ENCODE data around the gene VAMP7. TPM values are rescaled to one million over a fixed set of nuclear protein-coding genes. Genes with fewer than 3 reads are reported as not detected.
"Not testable (repeated sequence)": the region's sequence is repeated elsewhere in the genome, so short reads cannot be mapped to it uniquely, and the experiment has no call there.

The VAMP7 gene
- total RNA-seq, 1 donor from 2014 or later, result 19.2 TPM

GRCh38 chrX:155896512-155896911, 15.4 kb downstream of the VAMP7 start:
- no peak for ATAC-seq
- DNase-seq, result no peak
- intact Hi-C loops (cut with micrococcal nuclease), result no loop called here

GRCh38 chrX:155899366-155899765, 18.2 kb downstream of the VAMP7 start:
- no peak for ATAC-seq
- intact Hi-C loops (cut with micrococcal nuclease), result no loop called here
- no peak for DNase-seq

GRCh38 chrX:155900765-155901164, 19.6 kb downstream of the VAMP7 start:
- ATAC-seq, result no peak
- intact Hi-C loops (cut with micrococcal nuclease), result no loop called here

GRCh38 chrX:155907661-155908060, 26.5 kb downstream of the VAMP7 start:
- DNase-seq; ATAC-seq; intact Hi-C loops (cut with micrococcal nuclease): not testable (repeated sequence)

More at GRCh38 chrX:155900765-155901164, 19.6 kb downstream of the VAMP7 start:
- DNase-seq, result no peak

- DNase-seq (no peak), ATAC-seq (no peak)
- intact Hi-C loops (cut with micrococcal nuclease), result no loop called here
Measured at GRCh38 chrX:155923200-155923599, 42.1 kb downstream of the VAMP7 start.

GRCh38 chrX:155930852-155931618, 49.9 kb downstream of the VAMP7 start:
- ATAC-seq; intact Hi-C loops (cut with micrococcal nuclease): not testable (repeated sequence)

GRCh38 chrX:155938132-155938531, 57.0 kb downstream of the VAMP7 start:
- intact Hi-C loops (cut with micrococcal nuclease), result no loop called here
- no peak for DNase-seq
- ATAC-seq, result no peak

More at GRCh38 chrX:155930852-155931618, 49.9 kb downstream of the VAMP7 start:
- DNase-seq, result not testable (repeated sequence)

GRCh38 chrX:155949098-155949497, 68.0 kb downstream of the VAMP7 start:
- intact Hi-C loops (cut with micrococcal nuclease), result no loop called here
- no peak for ATAC-seq

GRCh38 chrX:155951237-155951789, 70.2 kb downstream of the VAMP7 start:
- intact Hi-C loops (cut with micrococcal nuclease), result no loop called here
- DNase-seq (no peak), ATAC-seq (no peak)

More at GRCh38 chrX:155949098-155949497, 68.0 kb downstream of the VAMP7 start:
- DNase-seq, result no peak

- ATAC-seq, result no peak
- intact Hi-C loops (cut with micrococcal nuclease), result no loop called here
- no peak for DNase-seq
Measured at GRCh38 chrX:155953055-155953454, 71.9 kb downstream of the VAMP7 start.

- intact Hi-C loops (cut with micrococcal nuclease), result no loop called here
- ATAC-seq (no peak), DNase-seq (no peak)
Measured at GRCh38 chrX:155954793-155955192, 73.6 kb downstream of the VAMP7 start.

GRCh38 chrX:155956099-155956498, 75.0 kb downstream of the VAMP7 start:
- DNase-seq (no peak), ATAC-seq (no peak)
- intact Hi-C loops (cut with micrococcal nuclease), result no loop called here

- DNase-seq, result no peak
- no peak for ATAC-seq
- intact Hi-C loops (cut with micrococcal nuclease), result no loop called here
Measured at GRCh38 chrX:155956649-155957048, 75.5 kb downstream of the VAMP7 start.

GRCh38 chrX:155957843-155958242, 76.7 kb downstream of the VAMP7 start:
- no peak for DNase-seq
- intact Hi-C loops (cut with micrococcal nuclease), result no loop called here
- ATAC-seq, result no peak

- intact Hi-C loops (cut with micrococcal nuclease), result no loop called here
- ATAC-seq (no peak), DNase-seq (no peak)
Measured at GRCh38 chrX:155959018-155959587, 78.0 kb downstream of the VAMP7 start.

GRCh38 chrX:155962906-155963305, 81.8 kb downstream of the VAMP7 start:
- intact Hi-C loops (cut with micrococcal nuclease), result no loop called here
- ATAC-seq, result no peak
- DNase-seq, result no peak

GRCh38 chrX:155966876-155967275, 85.7 kb downstream of the VAMP7 start:
- no peak for ATAC-seq
- intact Hi-C loops (cut with micrococcal nuclease), result no loop called here
- DNase-seq, result no peak

- intact Hi-C loops (cut with micrococcal nuclease), result no loop called here
- ATAC-seq, result no peak
- DNase-seq, result no peak
Measured at GRCh38 chrX:155967653-155968325, 86.6 kb downstream of the VAMP7 start.

- DNase-seq, result no peak
Measured at GRCh38 chrX:155968326-155968661, 87.1 kb downstream of the VAMP7 start.

GRCh38 chrX:155968791-155969190, 87.6 kb downstream of the VAMP7 start:
- intact Hi-C loops (cut with micrococcal nuclease), result no loop called here
- DNase-seq (no peak), ATAC-seq (no peak)

More at GRCh38 chrX:155968326-155968661, 87.1 kb downstream of the VAMP7 start:
- no peak for ATAC-seq
- intact Hi-C loops (cut with micrococcal nuclease), result no loop called here
